Neutrophil (primary cell): Measurements from ENCODE around the gene PRDM16.

Experiments
- H3K27ac ChIP-seq: fragments of 200-600 bp; sonication (generic); 2 replicates; pipeline ENCODE4 v1.5.1; 2016; ENCODE audit warnings: mild to moderate bottlenecking, moderate library complexity
- H3K27me3 ChIP-seq: fragments of 200-600 bp; sonication (generic); 2 replicates; pipeline ENCODE4 v1.6.0; 2016; ENCODE audit warnings: mild to moderate bottlenecking
- H3K36me3 ChIP-seq: fragments of 200-600 bp; sonication (generic); 2 replicates; pipeline ENCODE4 v1.5.1; 2017
- H3K4me1 ChIP-seq, 2 experiments: fragments of 200-600 bp in 1 of 2; sonication (generic) in 1 of 2; 1 replicate in 1 of 2; 2 replicates in 1 of 2; pipeline versions ENCODE4 v1.5.1 to v1.6.1; 2013 to 2016; ENCODE audit warnings: low read depth in 1 of 2, low read length in 1 of 2, mild to moderate bottlenecking in 1 of 2, moderate library complexity in 1 of 2; ENCODE audit not compliant: control insufficient read depth in 1 of 2, insufficient read depth in 1 of 2
- H3K4me3 ChIP-seq, 2 experiments: fragments of 200-600 bp in 1 of 2; sonication (generic) in 1 of 2; 1 replicate in 1 of 2; 2 replicates in 1 of 2; pipeline ENCODE4 v1.5.1; 2013 to 2016; ENCODE audit warnings: low read depth in 1 of 2, low read length in 1 of 2, mild to moderate bottlenecking in 1 of 2, moderate library complexity in 1 of 2
- H3K9me3 ChIP-seq: fragments of 200-600 bp; sonication (generic); 2 replicates; pipeline ENCODE4 v1.5.1; 2016
- CTCF ChIP-seq: fragments of 200-600 bp; sonication (generic); IDR thresholded peaks from 2 replicates; pipeline ENCODE4 v1.5.1; 2016; ENCODE audit warnings: antibody characterized with exemption

Gene PRDM16

GRCh38 chr1:3022511-3022973 lies 46.5 kb upstream of the PRDM16 start:
- H3K4me3 ChIP-seq: no peak overlapping the region
- no peak for TF ChIP-seq CTCF
- H3K27me3 ChIP-seq: no peaks in the 10 kb centered on the region
- H3K36me3 ChIP-seq: no peaks in the 10 kb centered on the region
- no peak overlapping the region for H3K27ac ChIP-seq
- H3K9me3 ChIP-seq: no peaks in the 10 kb centered on the region
- no peaks in the 10 kb centered on the region for H3K4me1 ChIP-seq

GRCh38 chr1:3022976-3023375 lies 46.0 kb upstream of the PRDM16 start:
- no peak overlapping the region for H3K27ac ChIP-seq
- TF ChIP-seq CTCF: no peak
- H3K27me3 ChIP-seq: no peaks in the 10 kb centered on the region
- no peaks in the 10 kb centered on the region for H3K36me3 ChIP-seq
- no peaks in the 10 kb centered on the region for H3K4me1 ChIP-seq
- no peak overlapping the region for H3K4me3 ChIP-seq
- H3K9me3 ChIP-seq: no peaks in the 10 kb centered on the region

GRCh38 chr1:3024019-3024418 lies 45.0 kb upstream of the PRDM16 start:
- peaks cover 8% of the 10 kb centered on the region for H3K27me3 ChIP-seq
- H3K4me3 ChIP-seq: no peak overlapping the region
- no peaks in the 10 kb centered on the region for H3K9me3 ChIP-seq
- TF ChIP-seq CTCF: no peak
- no peaks in the 10 kb centered on the region for H3K4me1 ChIP-seq
- H3K36me3 ChIP-seq: no peaks in the 10 kb centered on the region
- no peak overlapping the region for H3K27ac ChIP-seq

- H3K27me3 ChIP-seq: peaks cover 14% of the 10 kb centered on the region
- H3K9me3 ChIP-seq: no peaks in the 10 kb centered on the region
- H3K27ac ChIP-seq: no peak overlapping the region
- TF ChIP-seq CTCF: no peak
- no peaks in the 10 kb centered on the region for H3K36me3 ChIP-seq
- no peaks in the 10 kb centered on the region for H3K4me1 ChIP-seq
- H3K4me3 ChIP-seq: no peak overlapping the region
Measured at GRCh38 chr1:3024588-3024987, 44.4 kb upstream of the PRDM16 start.

GRCh38 chr1:3026124-3026523 lies 42.9 kb upstream of the PRDM16 start:
- no peak overlapping the region for H3K27ac ChIP-seq
- no peak for TF ChIP-seq CTCF
- no peaks in the 10 kb centered on the region for H3K9me3 ChIP-seq
- no peaks in the 10 kb centered on the region for H3K4me1 ChIP-seq
- peaks cover 15% of the 10 kb centered on the region for H3K27me3 ChIP-seq
- no peak overlapping the region for H3K4me3 ChIP-seq
- no peaks in the 10 kb centered on the region for H3K36me3 ChIP-seq
